Hematopoietic multipotent progenitor cell (in vitro differentiated cells): ENCODE data around the gene ALG12. TPM values are rescaled to one million over a fixed set of nuclear protein-coding genes. Genes with fewer than 3 reads are reported as not detected.

ENCODE experiments used
- DNase-seq, 3 donors: peaks; one replicate each; pipeline ENCODE4 v3.0.0-alpha.2; 2011 to 2015; ENCODE audit warnings: low read depth in 2 of 3, low spot score in 2 of 3
- total RNA-seq: library from RNA; depleted of rRNA; stranded (reverse); fragments of >200 nt; gene quantifications from one replicate; pipeline ENCODE4 v1.2.3, GENCODE V29; 2012

The ALG12 gene
- 35.5 TPM for total RNA-seq

GRCh38 chr22:49917974-49918910 lies at the start of gene ALG12, which contains the start of gene CRELD2:
TSS of gene ALG12 (minus strand) at chr22:49918438. CDS start at chr22:49913765, 4,673 bp downstream.
TSS of gene CRELD2 (plus strand) at chr22:49918634. CDS start at chr22:49918770, 136 bp downstream.
- DNase-seq = peak; percentile 90 to 97 (median 97)

- no peak for DNase-seq
Measured at GRCh38 chr22:49967706-49968208, 49.5 kb upstream of the ALG12 start.

GRCh38 chr22:49966774-49967705 lies 48.8 kb upstream of the ALG12 start:
- DNase-seq = peak in 1 of 3 donors; percentile 60

- DNase-seq = no peak
Measured at GRCh38 chr22:49966041-49966773, 48.0 kb upstream of the ALG12 start.

GRCh38 chr22:49965091-49966040 lies 47.1 kb upstream of the ALG12 start:
- no peak for DNase-seq

- DNase-seq = no peak
Measured at GRCh38 chr22:49964136-49965090, 46.2 kb upstream of the ALG12 start.

- no peak for DNase-seq
Measured at GRCh38 chr22:49963647-49964026, 45.4 kb upstream of the ALG12 start.

- no peak for DNase-seq
Measured at GRCh38 chr22:49962751-49963646, 44.8 kb upstream of the ALG12 start.

GRCh38 chr22:49962012-49962750 lies 43.9 kb upstream of the ALG12 start:
- DNase-seq = peak; percentile 71 to 88 (median 85)

- no peak for DNase-seq
Measured at GRCh38 chr22:49961601-49962011, 43.4 kb upstream of the ALG12 start.

GRCh38 chr22:49961005-49961600 lies 42.9 kb upstream of the ALG12 start:
- DNase-seq = no peak

GRCh38 chr22:49960159-49961004 lies 42.1 kb upstream of the ALG12 start, which contains the start of gene PIM3:
TSS of gene PIM3 (plus strand) at chr22:49960772. CDS start at chr22:49960948, 176 bp downstream.
- DNase-seq = peak; percentile 95 to 96 (median 95)

GRCh38 chr22:49959782-49960158 lies 41.5 kb upstream of the ALG12 start:
- no peak for DNase-seq

GRCh38 chr22:49958931-49959781 lies 40.9 kb upstream of the ALG12 start:
- DNase-seq = no peak
